ENCODE results near the gene CAMTA1.

CAMTA1 gene

DNA sequence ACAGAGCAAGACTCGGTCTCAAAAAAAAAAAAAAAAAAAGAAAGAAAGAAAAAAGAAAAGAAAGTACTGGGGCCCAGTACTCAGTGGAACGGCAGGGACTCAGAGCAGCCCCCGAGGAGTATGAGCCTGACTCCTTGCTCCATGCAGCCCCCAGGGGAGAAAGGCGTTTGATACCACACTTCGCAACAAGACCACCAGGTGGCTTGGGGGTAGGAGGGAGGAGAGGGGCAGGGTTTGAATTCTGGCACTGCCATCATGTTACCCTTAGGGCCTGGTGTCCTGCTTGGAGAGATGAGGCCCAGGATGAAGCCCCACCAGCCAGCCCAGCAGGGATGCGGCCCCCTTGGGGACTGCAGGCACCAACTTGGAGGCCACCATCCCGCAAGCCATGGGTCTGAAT is 664.5 kb downstream of the CAMTA1 start:
- TF ChIP-seq, protein P1, sequence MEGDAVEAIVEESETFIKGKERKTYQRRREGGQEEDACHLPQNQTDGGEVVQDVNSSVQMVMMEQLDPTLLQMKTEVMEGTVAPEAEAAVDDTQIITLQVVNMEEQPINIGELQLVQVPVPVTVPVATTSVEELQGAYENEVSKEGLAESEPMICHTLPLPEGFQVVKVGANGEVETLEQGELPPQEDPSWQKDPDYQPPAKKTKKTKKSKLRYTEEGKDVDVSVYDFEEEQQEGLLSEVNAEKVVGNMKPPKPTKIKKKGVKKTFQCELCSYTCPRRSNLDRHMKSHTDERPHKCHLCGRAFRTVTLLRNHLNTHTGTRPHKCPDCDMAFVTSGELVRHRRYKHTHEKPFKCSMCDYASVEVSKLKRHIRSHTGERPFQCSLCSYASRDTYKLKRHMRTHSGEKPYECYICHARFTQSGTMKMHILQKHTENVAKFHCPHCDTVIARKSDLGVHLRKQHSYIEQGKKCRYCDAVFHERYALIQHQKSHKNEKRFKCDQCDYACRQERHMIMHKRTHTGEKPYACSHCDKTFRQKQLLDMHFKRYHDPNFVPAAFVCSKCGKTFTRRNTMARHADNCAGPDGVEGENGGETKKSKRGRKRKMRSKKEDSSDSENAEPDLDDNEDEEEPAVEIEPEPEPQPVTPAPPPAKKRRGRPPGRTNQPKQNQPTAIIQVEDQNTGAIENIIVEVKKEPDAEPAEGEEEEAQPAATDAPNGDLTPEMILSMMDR (conservative IDR thresholded peaks at IDR 0.05; ENCODE audit: control insufficient read depth, insufficient read depth, low read depth, low read length), result no peak
- DNase-seq (ENCODE audit: low read depth), result no peak
- H3K4me3 ChIP-seq (ENCODE audit: control insufficient read depth, low read depth, low read length), result no peak overlapping the region

DNA sequence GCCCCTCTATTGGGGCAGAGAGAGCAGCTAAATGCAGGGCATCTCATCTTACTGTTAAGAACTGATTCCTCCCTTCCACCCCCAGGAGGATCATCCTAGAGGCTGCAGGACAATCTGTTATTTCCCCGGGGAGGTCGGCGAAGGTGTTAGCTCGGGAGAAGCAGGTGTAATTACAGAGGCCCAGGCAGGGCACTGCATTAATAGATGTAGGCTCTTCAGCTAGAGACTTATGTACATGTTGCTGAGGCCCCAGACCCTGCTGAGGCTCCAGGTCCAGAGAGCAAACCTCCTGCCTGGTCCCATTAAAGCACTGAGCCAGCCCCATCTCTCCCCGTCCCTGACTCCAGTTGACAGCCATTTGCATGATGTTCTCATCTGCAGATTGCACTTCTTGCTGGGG is 665.6 kb downstream of the CAMTA1 start:
- DNase-seq (ENCODE audit: low read depth), result no peak
- no peak overlapping the region for H3K4me3 ChIP-seq (ENCODE audit: control insufficient read depth, low read depth, low read length)
- TF ChIP-seq, protein P1 (conservative IDR thresholded peaks at IDR 0.05; ENCODE audit: control insufficient read depth, insufficient read depth, low read depth, low read length), result no peak

DNA sequence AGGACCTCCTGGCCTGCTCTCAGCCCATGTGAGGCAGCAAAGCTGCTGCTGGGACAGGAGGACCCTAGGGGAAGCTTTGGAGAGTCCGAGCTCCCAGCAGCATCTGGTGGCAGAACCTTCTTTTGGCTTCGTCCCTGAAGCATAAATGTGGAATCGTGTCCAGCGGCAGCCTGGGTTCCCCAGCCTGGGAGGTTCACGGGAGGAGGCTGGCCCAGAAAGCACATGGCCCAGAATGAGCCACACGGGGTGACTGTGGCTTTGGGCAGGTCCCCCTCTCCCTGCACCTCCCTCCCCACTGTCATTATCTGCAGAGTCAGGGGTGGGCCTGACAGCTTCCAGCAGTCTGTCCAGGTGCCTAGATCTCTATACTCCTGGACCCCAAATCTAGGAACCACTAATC is 667.8 kb downstream of the CAMTA1 start:
- no peak for DNase-seq (ENCODE audit: low read depth)
- no peak overlapping the region for H3K4me3 ChIP-seq (ENCODE audit: control insufficient read depth, low read depth, low read length)
- TF ChIP-seq, protein P1 (conservative IDR thresholded peaks at IDR 0.05; ENCODE audit: control insufficient read depth, insufficient read depth, low read depth, low read length), result no peak

DNA sequence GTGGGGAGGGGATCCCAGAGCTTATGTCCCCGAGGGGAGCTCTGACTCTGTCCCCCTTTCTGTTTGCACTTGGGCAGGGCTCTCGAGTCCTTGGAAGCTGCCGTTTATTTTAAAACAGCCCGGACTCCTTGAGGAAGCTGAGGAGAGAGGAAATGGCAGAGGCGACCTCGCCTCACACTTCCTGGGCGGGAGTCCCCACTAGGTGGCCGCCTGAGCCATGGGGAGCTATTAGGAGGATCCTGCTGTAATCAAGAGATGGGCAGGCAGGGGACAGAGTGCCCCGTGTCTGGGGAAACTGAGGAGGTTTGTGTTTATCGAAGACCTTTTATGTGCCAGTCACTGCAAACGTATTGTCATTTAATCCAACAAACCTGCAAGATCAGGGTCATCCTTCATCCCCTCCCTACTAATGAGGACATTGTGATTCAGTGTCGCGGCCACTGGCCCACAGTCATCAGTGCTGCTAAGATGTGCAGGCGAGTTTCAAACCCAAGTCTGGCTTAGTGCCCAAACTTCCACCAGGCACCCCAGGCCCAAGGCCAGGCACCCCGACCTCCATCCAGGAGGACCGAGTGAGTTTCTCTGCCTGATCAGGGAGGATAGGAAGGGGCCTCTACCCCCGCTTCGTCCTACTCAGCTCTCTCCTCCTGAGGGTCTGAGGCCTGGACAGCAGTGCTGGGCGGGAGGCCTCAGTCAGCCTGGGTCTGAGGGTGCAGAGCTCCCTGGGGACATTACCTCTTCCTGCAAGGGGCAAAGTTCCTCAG is 669.0 kb downstream of the CAMTA1 start:
- DNase-seq (ENCODE audit: low read depth), result peak; percentile 10
- TF ChIP-seq, protein P1 (conservative IDR thresholded peaks at IDR 0.05; ENCODE audit: control insufficient read depth, insufficient read depth, low read depth, low read length), result peak; percentile 31
- H3K4me3 ChIP-seq (ENCODE audit: control insufficient read depth, low read depth, low read length), result no peak overlapping the region

DNA sequence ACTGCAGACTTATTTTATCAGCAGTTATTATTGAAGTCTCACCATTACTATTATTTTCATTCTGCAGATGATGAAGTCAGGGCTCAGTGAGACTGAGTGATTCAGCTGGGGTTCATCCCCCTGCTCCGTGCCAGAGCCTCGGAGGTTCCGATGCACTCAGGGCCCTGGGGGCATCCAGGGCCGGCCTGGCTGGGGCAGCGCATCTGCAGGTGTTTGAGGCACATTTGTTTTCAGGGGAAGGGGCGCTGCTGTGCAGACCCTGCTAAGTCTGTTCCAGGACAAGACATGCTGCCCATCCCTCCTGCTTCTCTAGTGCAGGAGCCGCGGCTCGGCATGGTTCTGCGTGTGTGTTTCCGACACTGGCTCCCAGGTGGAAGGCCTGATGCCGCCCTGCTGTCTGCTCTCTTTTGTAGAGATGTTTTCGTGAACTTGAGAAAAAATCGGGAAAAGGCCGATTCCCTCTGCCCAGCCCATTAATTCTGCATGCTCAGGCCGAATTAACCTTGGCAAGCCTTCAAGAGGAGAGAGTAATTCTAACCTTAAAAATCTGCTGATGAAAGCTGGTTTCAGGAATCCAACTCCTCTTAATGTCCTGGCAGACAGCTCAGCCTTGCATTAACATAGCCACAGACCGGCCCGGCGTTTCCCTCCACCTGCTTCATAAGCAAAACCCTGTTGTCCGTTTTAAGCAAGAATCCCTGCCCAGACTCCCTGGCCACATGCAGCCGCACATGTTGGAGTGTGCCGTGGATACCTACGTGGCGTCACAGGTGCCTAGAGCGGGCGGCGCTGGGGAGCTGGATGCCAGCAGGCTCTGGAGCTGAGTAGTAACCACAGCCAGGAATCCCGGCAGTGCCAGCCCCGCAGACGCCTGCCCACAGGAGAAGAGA is 669.9 kb downstream of the CAMTA1 start:
- H3K4me3 ChIP-seq (ENCODE audit: control insufficient read depth, low read depth, low read length), result no peak overlapping the region
- TF ChIP-seq, protein P1 (conservative IDR thresholded peaks at IDR 0.05; ENCODE audit: control insufficient read depth, insufficient read depth, low read depth, low read length), result no peak
- DNase-seq (ENCODE audit: low read depth), result peak; percentile 34

DNA sequence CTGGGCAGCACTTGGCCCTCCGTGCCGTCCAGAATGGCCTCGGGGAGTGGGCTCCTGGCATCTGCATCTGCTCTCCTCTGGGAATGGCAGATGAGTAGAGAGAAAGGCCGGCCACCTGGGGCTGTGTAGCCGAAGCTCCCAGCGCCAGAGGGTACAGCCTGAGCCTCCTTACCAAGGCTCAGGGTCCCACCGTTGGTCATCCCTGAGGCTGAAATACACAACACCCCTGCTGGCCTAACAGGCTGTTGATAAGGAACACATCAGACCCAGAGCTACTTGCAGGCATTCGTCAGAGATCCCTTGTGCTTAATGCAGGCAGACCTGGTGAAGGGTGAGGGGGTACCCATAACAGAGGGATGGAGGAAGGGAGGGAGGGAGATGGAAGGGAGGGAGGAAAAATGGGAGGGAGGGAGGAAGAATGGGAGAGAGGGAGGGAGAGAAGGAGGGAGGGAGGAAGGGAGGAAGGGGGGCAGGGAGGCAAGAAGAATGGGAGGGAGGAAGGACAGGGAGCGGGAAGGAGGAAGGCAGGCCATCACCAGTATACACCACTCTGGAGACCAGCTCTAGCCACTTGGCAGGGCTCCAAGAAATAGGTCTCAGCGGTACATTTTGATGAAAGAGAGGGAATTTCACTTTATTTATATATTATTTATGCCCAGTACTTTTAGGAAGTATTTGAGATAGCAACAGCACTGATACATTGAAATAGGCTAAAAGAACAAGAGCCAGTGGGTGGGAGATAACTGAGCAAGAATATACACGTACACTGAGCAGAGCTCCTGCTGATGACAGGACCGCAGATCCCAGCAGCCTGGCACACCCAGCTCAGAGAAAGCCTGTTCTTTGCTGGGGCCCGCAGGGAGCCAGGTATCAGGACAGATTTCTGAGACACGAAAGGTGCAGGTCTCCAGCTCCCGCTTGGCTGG is 670.8 kb downstream of the CAMTA1 start:
- no peak for DNase-seq (ENCODE audit: low read depth)
- H3K4me3 ChIP-seq (ENCODE audit: control insufficient read depth, low read depth, low read length), result no peak overlapping the region

More for the DNA sequence above, 670.8 kb downstream of the CAMTA1 start:
- TF ChIP-seq, protein P1 (conservative IDR thresholded peaks at IDR 0.05; ENCODE audit: control insufficient read depth, insufficient read depth, low read depth, low read length), result no peak

Measured in fibroblast of mammary gland (primary cell).